Fibroblast of upper back skin (primary cell): ENCODE results near the gene FMOD.
A peak's percentile ranks its signal among the peaks of the same experiment; 100 is the strongest.
"Not testable (repeated sequence)": the region's sequence is repeated elsewhere in the genome, so short reads cannot be mapped to it uniquely, and the experiment has no call there.

Experiments used
- DNase-seq: peaks from one replicate; pipeline ENCODE4 v3.0.0-alpha.2; 2013

Gene FMOD

DNA sequence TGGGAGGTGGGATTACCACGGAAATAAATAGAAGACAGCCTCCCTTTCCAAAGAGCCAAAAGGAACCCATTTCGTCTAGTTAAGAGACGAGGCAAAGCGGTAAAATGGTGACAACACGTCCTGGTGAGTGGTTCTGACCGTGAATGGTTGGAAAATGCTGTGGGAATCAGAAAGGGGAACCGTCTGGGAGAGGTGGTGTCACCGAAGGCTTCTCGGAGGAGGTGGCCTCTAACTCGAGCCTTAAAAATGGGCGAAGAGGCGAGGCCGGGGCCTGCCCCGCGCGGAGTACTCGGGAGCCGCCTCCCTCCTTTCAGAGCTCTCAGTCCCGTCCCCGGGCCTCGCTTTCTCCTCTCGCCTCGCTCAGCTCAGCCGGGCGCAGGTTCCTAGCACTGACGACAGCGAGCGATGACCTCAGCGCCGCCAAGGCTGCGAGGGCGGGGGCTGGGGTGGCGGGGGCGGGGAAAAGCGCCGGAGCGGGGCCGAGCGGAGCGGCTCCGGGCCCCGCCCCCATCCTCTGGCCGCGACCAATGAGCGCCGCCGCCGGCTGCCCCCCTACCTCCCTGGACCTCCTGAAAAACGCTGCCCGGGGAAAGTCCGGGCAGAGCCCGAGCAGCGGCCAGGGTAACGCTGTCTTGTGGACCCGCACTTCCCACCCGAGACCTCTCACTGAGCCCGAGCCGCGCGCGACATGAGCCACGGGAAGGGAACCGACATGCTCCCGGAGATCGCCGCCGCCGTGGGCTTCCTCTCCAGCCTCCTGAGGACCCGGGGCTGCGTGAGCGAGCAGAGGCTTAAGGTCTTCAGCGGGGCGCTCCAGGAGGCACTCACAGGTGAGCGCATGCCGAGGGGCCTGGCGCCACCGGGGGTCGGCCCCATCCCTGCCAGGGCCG, 45.8 kb downstream of the FMOD start, which contains the start of gene BTG2:
Gene BTG2 (plus strand): TSS at position 601 of the 890 bp plus-strand sequence. CDS start 88 bp downstream, at position 689.
- DNase-seq: peak; percentile 79

DNA sequence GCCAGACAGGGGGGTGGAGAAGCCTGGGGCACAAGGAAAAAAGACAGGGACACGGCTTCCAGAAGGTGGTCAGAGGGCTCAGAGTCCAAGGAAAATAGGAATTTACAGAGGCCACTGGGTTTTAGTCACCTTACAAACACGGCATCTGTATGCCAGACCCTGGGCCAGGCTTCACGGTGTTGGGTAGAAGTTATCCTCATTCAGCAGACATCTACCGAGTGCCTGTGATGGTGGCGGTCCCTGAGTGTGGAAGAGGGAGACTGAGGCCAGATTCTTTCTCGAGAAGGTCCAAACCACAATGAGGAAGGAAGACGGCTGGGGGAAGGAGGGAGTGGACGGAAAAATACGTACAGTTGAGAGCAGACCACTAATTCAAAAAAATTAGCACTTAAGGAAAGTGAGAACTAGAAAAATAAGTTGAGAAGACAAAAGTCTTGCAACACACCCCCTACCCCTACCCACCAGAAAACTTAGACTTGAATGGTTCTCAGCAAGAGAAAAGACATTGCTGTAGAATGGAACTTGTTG, 46.5 kb downstream of the FMOD start:
- DNase-seq: no peak

DNA sequence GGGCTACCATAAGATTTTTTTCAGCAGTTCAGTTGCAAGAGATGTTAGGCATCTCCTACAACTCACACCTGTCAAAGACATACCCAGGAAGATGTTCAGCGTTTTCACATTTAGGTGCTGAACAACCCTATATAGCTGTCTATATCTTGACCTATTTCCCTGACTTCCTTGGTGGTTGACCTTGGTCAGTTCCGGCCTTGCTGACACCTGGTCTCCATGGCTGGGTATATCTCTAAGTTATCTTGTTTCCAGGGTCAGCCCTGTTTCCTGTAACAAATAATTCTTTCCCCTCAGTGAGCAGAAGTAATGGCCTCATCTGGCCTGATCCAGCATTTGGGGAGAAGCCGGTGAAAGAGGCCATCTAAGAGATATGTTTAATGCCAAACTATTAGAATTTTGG, 48.0 kb downstream of the FMOD start:
- no peak for DNase-seq

DNA sequence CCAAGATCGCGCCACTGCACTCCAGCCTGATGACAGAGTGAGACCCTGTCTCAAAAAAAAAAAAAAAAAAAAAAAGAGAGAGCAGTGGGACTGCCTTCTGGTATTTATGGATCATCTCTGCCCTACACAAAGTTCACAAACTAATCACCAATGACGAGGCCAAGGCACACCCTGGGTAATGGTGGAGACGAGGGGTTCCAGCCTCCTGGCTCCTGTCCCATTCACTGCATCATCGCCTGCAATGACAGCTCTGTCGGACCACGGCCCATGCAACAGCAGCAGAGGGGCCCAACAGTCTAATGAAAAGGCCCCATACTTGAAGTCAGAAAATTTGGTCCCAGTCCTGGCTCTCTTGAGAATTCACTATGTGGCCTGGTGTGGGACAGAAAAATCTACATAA, 48.5 kb downstream of the FMOD start:
- no peak for DNase-seq

DNA sequence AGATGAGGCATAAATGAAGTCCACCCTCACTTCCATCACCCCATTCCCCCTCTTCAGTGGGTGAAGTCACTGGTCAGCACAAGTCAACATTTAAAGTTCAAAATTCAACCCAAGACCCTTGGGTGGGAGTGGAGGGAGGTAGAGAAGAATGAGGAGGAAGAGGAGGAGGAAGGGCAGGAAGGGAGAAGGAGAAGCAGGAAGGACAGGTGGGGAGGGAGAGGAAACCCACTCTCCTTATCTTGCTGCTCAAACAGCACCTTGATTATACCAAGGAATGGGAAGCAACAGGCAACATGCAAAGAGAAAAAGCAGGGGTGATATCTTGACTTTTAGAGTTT, 49.6 kb downstream of the FMOD start:
- DNase-seq: no peak

DNA sequence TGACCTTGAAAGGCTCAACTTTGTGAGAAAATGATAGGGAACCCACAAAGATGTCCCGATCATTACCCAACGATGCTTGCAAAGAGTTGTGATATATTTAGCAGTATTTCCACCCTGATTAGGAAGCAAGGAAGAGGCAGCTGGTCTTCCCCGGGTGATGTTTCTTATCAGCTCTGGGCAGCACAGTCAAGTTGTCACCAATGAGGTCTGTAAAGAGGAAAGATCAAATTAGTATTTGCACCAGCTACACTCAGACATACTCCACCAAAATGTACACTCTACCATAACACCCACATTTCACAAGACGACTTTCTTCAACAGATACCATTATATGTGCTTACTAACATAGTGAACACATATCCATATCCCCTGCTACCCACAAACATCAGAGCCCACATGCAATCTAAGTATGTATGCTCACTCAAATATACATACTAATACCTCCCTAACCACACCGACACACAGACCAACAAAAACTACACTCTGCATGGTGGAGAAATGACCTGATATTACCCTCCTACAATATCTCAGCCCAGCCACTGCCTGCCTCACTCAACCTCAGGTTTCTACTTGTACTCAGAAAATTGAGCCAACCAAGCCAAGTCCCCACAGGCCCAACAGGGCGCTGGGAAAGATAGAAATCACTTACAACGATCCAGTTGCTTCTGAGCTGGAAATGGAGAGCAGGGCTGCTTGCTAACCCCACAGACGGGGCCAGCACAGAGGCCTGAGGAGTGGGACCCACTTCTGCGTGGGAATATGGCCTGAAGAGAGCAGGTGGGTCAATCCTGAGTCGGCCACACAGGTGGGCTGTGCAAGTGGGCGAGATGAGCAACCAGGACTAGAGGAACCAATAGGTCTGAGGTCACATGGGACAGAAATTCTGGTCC, 50.2 kb downstream of the FMOD start:
- DNase-seq: no peak

DNA sequence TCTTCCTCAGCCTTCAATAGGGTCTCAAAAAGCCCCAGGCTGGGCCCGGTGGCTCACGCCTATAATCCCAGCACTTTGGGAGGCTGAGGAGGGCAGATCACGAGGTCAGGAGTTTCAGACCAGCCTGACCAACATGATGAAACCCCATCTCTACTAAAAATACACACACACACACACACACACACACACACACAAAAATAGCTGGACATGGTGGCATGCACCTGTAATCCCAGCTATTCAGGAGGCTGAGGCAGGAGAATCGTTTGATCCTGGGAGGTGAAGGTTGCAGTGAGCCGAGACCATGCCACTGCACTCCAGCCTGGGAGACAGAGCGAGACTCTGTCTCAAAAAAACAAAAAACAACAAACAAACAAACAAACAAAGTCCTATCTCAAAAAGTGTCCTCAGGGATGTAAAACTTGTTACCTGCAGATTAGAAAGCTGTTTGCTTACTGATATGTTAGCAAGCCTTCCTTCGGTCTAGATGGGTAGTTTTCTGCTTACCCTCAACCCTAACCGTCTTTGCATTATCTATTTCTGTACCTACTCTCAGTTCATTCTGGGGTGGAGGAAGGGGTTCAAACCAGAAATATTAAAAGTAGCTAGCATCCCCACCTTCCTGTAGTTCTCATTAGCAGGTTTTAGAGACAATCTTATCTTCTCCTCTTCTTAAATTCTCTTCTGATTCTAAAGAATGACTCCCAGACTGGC, 51.0 kb downstream of the FMOD start:
- not testable (repeated sequence) for DNase-seq

DNA sequence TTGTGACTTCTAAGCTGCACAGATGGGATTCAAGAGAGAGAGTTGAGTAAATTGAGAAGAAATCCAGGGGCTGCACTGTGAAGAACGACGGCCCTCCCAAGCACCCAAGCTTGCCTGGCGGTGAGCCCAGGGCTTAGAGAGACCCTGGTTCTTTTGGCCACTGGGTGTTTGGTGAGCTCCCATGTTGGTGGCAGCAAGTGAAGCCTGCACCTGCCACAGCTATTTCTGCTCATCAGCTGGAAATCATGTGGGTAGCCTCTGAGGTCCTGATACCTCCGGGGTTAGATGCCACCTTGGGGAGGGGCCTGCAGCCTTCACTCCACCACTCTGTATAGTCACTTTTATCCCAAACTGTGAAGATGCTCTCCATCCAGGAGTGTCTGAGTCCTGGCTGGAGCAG, 51.8 kb downstream of the FMOD start:
- DNase-seq: no peak

DNA sequence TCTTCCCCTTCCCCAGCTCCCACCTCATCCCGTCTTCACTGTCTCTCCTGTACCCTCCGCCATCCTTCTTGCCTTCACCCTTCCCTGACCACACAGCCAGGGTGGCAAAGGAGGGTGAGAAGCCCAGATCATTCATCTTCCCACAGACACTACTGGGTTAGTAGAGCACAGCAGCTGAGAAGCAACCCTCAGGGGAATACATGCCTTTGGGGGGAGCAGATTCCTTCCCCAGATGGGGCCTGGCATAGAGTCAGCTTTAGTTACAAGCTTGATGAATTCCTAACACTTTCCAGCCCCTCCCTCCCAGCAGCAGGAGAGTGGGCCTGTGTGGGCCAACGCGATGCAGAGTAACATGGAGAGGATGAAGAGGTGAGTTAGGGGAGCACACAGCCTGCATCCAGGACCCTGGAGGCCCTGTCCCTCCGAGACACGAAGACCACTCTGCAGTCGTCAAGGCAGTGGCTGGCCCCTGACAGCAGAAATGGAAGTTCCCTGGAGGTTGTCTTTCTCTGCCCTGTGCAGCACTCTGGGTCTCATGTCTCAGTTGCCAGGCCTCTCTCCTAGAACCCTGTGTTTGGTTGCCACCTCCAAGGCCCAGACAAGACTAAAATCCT, 54.4 kb downstream of the FMOD start:
- DNase-seq: peak; percentile 84

DNA sequence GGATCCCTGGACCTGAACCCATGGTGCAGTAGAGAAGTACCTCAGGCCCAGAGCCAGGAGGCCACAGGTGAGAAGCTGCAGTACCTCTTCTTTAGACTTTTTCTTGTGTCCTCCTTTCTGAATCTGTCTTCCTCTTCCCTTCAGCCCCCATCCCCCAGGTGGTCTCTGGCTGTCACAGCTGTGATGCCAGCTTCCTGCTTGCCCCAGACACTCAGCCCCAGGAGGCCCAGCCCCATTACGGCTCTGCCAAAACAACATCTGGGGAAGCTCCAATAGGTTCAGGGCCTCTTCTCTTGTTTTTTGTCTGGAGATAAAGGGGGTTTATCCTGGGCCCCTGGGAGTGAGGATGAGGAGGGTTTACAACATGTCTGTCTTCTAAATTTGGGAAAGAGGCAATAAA, 55.1 kb downstream of the FMOD start:
- no peak for DNase-seq

DNA sequence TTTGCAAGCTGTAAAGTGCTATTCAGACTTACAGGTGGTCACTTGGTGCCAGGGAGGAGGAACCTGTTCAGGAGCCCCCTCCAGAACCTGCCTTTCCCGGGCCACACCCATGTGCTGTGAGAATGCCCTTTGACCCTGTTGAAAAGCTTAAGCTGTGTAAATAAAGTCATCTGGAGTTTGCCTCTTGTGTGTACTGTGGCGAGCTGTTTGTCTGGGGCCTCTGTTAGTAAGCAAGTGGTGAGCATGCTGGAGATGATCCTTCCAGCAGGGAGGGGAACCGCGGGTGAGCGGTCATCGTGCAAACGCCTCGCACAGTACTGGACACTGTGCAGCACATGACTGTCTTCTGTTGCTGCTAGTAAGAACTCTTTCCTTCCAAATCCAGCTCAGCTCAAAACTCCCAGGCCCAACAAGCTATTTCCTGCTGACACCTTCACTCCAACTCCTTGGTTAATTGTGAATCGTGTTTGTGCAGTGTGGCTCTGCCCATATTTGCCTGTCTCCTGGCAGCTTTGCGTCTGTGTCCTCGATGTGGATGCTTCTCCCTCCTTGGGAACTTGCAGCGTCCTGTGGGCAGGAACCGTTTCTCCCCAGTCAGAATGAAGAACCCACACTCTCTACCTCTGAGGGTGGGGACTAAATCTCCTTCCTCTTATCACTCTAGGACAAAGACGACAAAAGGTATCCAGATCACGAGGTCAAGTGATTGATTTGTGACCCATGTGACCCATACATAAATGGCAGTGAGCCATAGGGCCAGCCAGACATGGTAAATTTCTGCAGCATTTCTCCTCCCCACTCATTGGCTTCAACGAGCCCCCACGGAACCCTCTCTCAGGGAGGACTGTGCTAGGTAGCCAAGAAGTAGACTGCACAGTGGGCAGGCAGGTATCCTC, 59.5 kb downstream of the FMOD start:
- no peak for DNase-seq
